GM19438 (cell line): ENCODE data around the gene MAMDC4.

ENCODE experiments used
- ATAC-seq: cut with Tn5 transposase; IDR thresholded peaks from one replicate; pipeline ENCODE4 v1.9.1; 2021; ENCODE audit warnings: low read depth; ENCODE audit not compliant: unreplicated experiment

MAMDC4 gene

DNA sequence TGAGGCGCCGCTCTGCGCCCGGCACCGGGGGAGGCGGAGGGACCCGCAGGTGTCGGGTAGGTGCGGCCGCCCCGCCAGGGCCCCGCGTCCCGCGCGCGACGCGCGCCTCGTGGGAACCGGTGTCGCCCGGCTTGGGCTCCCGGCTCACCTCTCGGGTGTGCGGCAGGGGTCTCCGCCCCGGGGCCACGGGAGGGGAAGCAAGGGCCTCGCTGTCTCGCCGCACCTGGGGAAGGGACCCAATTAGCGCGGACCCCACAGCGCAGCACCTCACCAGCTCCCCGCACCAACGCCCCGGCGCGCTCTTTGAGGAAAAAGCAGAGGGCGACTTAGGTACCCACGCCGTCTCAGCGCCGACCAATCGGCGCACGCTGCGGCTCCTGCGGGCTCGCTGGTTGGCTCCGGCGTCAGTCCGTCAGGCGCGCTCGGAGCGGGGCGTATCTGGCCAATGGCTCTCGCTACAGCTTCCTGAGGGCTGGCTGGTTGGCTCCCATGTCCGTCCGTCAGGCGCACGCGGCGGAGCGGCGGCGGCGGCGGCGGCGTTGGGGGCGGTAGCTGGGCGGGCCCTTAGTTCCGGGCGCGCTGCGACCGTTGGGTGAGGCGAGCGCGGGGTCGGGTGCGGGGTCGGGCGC, 33.9 kb downstream of the MAMDC4 start, which contains the start of gene TRAF2:
Gene TRAF2, plus strand, starts transcription at position 567 of the 629 bp plus-strand sequence. CDS start 12,225 bp downstream, outside the sequence.
- ATAC-seq, result peak; percentile 82

DNA sequence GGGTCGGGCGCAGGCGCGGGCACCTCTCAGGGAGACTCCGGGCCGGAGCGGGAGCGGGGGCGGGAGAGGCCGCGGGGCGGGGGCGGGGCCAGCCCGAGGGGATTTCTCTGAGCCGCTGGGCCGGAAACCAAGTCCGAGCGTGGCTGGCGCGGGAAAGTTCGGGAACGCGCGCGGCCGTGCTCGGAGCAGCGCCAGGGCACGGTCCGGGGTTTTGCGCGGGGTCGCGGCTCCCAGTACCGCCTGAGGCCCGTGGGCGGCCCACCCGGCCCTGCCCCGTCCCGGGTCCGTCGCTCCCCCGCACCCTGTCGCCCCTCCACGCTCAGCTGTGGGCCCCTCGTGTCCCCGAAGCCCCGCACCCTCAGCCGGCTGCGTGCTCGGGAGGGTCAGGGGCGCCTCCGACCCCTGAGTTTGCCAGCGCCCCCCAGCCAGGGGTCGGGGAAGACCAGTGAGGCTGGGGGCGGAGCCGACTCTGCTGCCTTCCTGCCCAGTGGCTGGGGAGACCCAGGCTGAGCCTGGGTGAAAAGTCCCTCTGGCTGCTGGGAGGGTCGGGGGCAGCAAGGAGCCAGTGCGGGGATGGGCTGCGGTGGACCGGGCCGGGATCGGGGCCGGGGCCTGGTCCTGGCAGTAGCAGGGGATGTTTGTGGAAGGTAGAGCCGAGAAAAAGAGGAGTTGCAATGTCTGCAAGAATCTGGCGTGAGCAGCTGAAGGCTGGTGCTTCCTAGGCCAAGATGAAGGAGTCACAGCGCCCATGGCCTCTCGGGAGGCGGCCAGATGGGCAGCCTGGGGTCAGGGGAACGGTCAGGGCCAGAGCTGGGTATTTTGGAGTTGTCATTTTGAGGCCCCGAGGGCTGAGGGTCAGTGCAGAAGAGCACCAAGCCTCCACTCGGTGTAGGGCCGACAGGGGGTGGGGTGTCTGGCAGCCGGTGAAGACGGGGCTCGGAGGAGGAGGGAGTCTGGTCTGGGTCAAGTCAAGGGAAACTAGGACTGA, 34.8 kb downstream of the MAMDC4 start:
- ATAC-seq, result peak; percentile 28

DNA sequence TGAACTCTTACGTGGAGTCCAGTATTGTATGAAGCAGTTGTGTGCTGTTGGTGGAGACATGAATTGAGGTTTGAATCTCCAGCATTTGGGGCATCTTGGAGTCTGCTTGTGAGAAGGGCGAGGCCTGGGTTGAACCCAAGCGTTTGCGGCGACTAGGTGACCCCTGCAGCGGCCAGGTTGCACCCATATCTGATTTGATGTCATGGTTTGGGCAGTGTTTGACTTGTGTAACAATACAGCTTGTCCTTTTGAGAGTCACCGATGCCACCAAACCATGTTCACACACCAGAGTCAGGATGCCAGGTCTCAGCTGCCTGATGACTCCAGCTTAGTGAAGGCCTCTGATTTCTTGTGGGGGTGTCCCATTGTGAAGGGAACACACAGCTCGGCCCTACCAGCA, 36.3 kb downstream of the MAMDC4 start:
- no peak for ATAC-seq

DNA sequence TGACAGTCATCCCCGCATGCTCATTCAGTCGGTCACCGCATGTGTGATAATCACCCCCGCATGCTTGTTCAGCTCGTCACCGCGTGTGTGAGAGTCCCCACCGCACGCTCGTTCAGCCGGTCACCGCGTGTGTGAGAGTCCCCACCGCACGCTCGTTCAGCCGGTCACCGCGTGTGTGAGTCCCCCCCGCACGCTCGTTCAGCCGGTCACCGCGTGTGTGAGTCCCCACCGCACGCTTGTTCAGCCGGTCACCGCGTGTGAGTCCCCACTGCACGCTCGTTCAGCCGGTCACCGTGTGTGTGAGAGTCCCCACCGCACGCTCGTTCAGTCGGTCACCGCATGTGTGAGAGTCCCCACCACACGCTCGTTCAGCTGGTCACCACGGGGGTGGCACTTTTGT, 37.7 kb downstream of the MAMDC4 start:
- ATAC-seq, result no peak

DNA sequence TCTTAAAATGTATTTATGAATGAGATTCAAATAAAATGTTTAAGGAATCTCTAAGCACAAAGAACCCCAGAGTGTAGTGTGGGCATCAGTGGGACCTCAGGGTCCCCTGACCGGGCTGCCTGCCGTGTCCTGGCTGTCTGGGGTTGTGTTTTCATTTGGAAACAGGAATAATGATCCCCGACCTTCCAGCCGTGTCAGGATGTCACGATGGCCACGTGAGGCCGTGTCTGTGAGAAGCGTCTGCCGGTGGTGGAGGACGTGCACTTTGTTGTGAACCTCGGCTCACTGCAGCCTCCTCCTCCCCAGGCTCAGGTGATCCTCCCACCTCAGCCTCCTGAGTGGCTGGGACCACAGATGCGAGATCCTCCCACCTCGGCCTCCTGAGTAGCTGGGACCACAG, 38.5 kb downstream of the MAMDC4 start:
- no peak for ATAC-seq

DNA sequence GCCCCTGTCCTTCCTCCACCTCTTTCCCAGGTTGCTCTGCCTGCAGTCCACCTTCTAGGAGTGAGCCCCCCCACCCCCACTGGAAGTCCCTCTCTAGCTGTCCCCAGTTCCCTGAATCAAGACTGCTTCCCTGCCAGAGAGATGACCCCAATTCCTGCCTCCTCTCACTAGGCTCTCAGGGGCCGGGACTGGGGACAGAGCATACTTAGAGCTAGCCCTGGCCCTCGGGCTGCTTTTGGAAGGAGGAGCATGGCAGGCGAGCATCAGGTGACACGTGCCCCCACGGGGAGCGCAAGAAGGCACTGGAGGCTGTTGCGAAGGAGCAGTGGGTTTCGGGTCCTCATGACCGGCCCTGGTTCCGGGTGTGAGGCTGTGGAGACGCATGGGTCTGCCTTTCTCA, 43.9 kb downstream of the MAMDC4 start:
- ATAC-seq, result no peak

DNA sequence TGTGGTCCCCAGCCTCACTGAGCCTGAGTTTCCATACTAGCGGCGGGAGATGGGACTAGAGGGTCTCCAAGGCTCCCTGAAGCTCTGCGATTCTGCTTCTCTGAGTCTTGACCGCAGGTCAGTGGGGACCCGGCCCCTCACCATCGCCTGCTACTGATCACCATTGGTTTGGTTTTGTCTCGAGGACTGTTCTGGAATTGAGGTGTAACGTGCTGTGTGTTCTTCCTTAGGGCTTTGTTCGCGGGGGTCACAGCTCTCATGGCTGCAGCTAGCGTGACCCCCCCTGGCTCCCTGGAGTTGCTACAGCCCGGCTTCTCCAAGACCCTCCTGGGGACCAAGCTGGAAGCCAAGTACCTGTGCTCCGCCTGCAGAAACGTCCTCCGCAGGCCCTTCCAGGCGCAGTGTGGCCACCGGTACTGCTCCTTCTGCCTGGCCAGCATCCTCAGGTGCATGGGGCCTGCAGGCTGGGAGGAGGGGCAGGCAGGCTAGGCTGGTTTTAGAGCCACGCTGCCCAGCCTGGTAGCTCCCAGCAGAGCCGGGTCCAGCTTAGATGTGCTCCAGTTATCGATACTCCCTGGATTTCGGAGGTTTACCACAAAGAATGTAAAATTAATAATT, 46.4 kb downstream of the MAMDC4 start:
- no peak for ATAC-seq

DNA sequence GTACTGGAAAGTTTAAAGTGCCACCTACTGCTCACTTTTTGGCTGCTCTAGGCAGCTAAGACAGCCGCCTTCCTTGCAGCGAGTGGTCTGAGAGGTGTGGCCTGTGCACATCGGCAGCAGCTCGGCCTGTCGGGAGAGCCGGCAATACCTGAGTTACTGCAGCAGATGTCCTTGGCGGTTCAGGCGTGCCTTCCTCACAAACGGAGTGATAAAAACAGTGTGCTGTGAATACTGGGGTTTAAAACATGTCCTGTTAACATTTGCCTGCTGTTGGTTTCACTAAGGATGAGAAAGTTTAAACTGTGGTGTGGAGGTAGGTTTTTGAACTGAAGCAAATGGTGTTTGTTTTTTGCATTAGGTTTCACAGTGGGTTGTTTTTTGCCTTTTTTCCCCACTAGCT, 47.0 kb downstream of the MAMDC4 start:
- peak; percentile 39 for ATAC-seq

DNA sequence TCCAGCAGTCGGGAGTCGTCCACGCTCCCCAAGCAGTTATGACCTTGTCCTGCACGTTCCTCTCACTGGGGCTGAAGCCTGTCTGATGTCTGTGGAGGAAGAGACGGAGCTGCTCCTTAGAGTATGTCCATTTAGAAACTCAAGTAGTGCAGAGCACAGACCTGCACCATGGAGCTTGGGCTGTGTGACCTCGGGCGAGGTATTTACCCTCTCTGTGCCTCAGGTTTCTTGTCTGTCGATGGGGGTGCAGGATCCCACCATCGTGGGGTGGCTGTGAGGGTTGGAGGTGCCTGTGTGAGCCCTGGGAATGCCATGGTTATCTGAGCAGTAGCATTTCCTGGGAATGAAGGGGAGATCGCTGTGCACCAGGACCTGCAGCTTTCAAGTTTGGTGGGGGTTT, 48.4 kb downstream of the MAMDC4 start:
- no peak for ATAC-seq

DNA sequence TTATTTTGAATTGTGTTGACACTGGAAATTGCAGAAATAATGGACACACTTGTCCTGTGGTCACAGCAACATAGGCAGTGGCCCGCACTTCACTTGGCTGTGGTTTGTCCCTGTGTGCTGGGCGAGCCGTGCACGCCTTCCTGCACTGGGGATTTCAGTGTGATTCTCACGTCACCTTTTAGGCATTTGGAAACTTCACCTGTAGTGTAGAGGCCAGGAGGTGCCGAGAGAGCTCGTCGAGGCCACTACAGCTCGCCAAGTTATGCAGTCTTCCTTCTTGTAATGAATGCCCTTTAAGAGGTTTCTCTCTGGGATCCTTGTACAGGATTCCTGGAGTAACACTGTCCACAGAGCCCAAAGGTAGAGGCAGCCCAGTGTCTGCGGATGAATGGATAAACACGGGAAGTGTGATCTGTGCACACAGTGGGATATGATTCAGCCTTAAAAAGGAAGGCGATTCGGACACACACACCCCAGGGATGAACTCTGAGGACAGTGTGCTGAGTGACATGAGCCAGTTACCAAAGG, 48.9 kb downstream of the MAMDC4 start:
- no peak for ATAC-seq

DNA sequence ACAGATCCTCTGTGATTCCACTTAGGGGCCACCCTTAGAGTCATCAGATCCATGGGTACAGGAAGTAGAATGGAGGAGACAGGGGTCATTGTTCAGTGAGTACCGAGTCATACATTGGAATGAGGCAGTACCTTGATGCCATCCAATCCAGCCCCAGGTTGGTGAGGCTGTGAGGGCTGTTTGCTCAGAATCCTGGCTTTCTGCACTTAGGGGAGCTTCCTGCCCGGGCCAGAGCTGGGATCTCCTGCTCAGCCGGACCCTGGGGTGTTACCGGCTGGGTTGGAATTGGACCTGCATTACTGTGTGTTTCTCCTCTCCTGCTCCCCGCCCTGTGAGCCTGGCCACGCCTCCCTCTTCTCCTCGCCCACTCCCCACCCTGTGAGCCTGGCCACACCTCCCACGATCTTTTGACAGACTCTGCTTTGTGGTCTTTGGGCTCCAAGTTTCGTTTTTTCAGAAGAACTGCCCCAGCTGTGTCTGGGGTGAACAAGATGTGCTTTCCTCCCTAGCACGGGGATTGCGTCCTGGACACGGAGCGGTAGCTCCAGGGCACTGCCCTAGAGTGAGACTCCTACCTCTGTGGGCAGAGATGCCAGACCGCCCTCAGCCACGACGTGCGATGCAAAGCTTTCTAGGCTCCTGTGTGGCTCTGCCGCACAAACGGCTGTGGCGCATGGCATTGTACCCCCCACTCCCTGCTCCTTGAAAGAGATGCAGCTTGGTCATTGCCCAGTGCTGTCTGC, 49.5 kb downstream of the MAMDC4 start:
- ATAC-seq, result peak; percentile 57

DNA sequence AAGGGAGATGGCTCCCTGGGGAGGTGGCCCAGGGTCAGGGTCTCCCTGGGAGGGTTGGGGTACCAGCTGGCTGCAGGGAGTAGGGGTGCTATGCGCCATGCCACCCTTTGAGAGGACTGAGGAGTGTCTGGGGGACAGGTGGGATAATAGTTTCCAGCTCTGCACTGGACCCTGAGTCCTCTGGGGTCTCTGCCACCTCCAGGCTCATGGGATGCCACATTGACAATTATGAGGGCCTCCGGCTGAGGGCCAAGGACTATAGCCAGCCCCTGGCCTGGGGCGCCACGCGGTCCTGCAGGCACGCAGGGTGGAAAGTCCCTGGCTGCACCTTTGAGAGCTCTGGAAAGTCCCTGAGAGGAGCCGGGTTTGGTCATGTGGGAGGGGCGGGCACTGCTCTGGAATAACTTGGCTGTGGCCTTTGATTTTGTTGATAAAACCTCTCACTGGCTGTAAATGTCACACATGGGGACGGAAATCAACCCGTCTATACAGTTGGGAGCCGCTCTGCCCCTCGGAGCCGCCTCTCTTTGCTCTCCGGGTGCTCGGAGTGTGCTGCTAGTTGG, 50.2 kb downstream of the MAMDC4 start:
- ATAC-seq, result peak; percentile 31

DNA sequence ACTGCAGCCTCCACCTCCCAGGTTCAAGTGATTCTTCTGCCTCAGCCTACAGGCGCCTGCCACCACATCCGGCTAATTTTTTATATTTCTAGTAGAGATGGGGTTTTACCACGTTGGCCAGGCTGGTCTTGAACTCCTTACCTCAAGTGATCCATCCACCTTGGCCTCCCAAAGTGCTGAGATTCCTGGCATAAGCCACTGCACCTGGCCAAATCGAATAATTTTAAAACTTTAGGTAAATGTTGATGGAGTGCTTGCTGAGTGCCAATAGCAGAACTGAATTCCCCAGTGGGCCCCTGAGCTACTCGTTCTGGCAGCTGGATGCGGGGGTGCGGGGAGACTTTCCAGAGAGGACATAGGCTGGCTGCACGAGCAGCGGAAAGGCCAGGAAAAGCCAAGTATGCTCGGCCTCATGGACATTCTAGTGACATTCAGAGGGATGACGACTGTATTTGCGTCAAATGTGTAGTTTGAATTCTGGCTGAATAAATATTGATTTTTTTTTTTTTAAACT, 51.0 kb downstream of the MAMDC4 start:
- no peak for ATAC-seq

DNA sequence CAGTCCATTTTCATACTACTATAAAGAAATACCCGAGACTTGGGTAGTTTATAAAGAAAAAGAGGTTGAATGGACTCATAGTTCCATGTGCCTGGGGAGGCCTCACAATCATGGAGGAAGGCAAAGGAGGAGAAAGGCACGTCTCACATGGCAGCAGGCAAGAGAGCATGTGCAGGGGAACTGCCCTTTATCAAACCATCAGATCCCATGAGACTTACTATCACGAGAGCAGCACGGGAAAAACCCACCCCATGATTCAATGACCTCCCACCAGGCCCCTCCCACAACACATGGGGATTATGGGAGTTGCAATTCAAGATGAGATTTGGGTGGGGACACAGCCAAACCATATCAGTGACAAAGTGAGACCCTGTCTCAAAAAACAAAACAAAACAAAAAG, 54.1 kb downstream of the MAMDC4 start:
- no peak for ATAC-seq

DNA sequence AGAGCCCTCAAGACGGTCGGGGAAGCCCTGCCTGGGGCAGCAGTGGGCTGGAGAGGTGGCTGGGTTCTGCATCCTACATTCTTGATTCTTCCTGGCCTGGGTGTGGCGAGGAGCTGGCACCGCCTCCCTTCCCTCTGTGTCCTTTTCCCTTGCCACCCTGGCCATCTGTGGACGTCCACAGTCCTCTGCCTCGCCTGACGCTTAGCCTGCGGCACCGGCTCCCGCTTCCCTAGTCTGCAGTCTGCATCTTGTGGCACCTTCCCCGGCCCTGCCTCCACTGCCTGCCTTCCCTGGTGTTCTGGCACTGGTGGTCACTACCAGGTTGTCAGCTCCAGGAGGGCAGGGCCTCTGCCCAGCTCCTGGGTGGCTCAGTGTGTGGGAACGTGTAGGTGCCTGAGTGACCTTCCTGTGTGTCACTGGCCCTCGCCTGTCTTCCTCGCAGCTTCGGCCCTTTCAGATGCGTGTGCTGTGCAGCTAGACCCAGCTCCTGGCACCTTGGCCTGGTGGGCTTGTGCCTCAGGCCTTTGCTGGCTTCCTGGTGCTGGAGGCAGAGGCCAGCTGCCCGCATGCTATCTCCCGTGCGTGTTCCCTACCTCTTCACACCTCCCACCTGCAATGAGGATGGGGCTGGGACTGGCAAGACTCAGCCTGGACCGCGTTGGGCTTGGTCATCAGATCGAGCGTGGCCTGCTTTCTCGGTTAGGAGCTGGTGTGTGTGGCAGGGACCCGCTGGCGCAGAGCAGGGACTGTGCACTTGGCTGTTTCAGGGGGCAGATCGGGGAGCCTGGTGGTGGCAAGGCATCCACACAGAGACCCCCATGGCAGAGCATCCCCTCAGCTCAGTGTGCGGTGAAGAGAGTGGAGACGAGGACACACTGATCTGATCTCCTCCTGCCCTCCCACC, 55.1 kb downstream of the MAMDC4 start:
- ATAC-seq, result no peak
